Adipose tissue (tissue), 3 donors: ENCODE results near the gene SSR4. TPM values are rescaled to one million over a fixed set of nuclear protein-coding genes. Genes with fewer than 3 reads are reported as not detected.
A peak's percentile ranks its signal among the peaks of the same experiment; 100 is the strongest.
"Not testable (repeated sequence)": the region's sequence is repeated elsewhere in the genome, so short reads cannot be mapped to it uniquely, and the experiment has no call there.

Experiments used
- H3K27ac ChIP-seq: one replicate; pipeline ENCODE4 v1.5.1; 2013; ENCODE audit warnings: low read depth, low read length
- WGBS, 3 donors: extraction: QIAGEN DNeasy Blood & Tissue Kit; methylation state at CpG; one replicate each; pipeline ENCODE4 v1.1.7; 2013; 5-methylcytosine and 5-hydroxymethylcytosine counted together
- polyA plus RNA-seq, 3 donors: library from polyadenylated mRNA; stranded (reverse); fragments of 200-250 nt; gene quantifications; one replicate each; pipeline ENCODE4 v1.2.3, GENCODE V29; 2013
- donor health status: healthy with polysubstance abuse.
- donor health status: Bipolar disorder and iron deficiency.
- donor health status: healthy.

SSR4 gene
- polyA plus RNA-seq: 100 to 1,000 TPM; 283 to 679 (median 378) TPM

GRCh38 chrX:153794018-153794896, at the start of gene SSR4, which contains the start of gene IDH3G:
SSR4 (plus strand) TSS chrX:153794668; CDS start chrX:153794688, 20 bp downstream.
IDH3G (minus strand) TSS chrX:153794375; CDS start chrX:153794326, 49 bp downstream.
- peak within 1 kb of the TSS; percentile 19 for H3K27ac ChIP-seq
- WGBS, 3 donors: 1 to 23% (median 1%) methylated on average over 32 to 91 of the region's 92 CpGs

GRCh38 chrX:153745067-153745433, 49.4 kb upstream of the SSR4 start:
- WGBS, 3 donors: 26 to 62% (median 34%) methylated on average over 7 to 12 of the region's 12 CpGs

GRCh38 chrX:153746359-153746758, 48.1 kb upstream of the SSR4 start:
- no peak overlapping the region for H3K27ac ChIP-seq
- 81 to 95% (median 83%) methylated on average over 3 of the region's 3 CpGs for WGBS, 3 donors

More at GRCh38 chrX:153745067-153745433, 49.4 kb upstream of the SSR4 start:
- not testable (repeated sequence) for H3K27ac ChIP-seq

GRCh38 chrX:153746991-153747390, 47.5 kb upstream of the SSR4 start:
- H3K27ac ChIP-seq: not testable (repeated sequence)
- WGBS, 3 donors: 69 to 78% (median 71%) methylated on average over 6 of the region's 6 CpGs

- H3K27ac ChIP-seq: not testable (repeated sequence)
- 75 to 87% (median 84%) methylated on average over 3 to 7 of the region's 7 CpGs for WGBS, 3 donors
Measured at GRCh38 chrX:153749017-153749416, 45.5 kb upstream of the SSR4 start.

- H3K27ac ChIP-seq: no peak overlapping the region
- 73 to 77% (median 76%) methylated on average over 11 to 12 of the region's 12 CpGs for WGBS, 3 donors
Measured at GRCh38 chrX:153750127-153750774, 44.2 kb upstream of the SSR4 start.

- H3K27ac ChIP-seq: no peak overlapping the region
- WGBS, 3 donors: 67 to 100% (median 81%) methylated on average over 1 of the region's 1 CpG
Measured at GRCh38 chrX:153755136-153755535, 39.3 kb upstream of the SSR4 start.

- no peak overlapping the region for H3K27ac ChIP-seq
- WGBS, 3 donors: 81 to 89% (median 83%) methylated on average over 15 of the region's 15 CpGs
Measured at GRCh38 chrX:153761863-153762262, 32.6 kb upstream of the SSR4 start.

- no peak overlapping the region for H3K27ac ChIP-seq
- WGBS, 3 donors: 87 to 94% (median 91%) methylated on average over 13 to 14 of the region's 14 CpGs
Measured at GRCh38 chrX:153762626-153763173, 31.8 kb upstream of the SSR4 start.

- 62 to 84% (median 80%) methylated on average over 14 to 16 of the region's 18 CpGs for WGBS, 3 donors
- H3K27ac ChIP-seq: no peak overlapping the region
Measured at GRCh38 chrX:153763298-153763932, 31.1 kb upstream of the SSR4 start.

GRCh38 chrX:153763989-153764755, 30.3 kb upstream of the SSR4 start, which contains the start of gene PLXNB3:
PLXNB3 (plus strand) TSS chrX:153764249; CDS start chrX:153765536, 1,287 bp downstream.
- no peak within 1 kb of the TSS for H3K27ac ChIP-seq
- WGBS, 3 donors: 13 to 38% (median 27%) methylated on average over 18 to 26 of the region's 26 CpGs

GRCh38 chrX:153764786-153765137, 29.7 kb upstream of the SSR4 start:
- 63 to 81% (median 80%) methylated on average over 3 to 7 of the region's 7 CpGs for WGBS, 3 donors
- no peak overlapping the region for H3K27ac ChIP-seq

- no peak overlapping the region for H3K27ac ChIP-seq
- WGBS, 3 donors: 48 to 68% (median 62%) methylated on average over 12 to 26 of the region's 27 CpGs
Measured at GRCh38 chrX:153765138-153766079, 29.1 kb upstream of the SSR4 start.

- WGBS, 3 donors: 39 to 62% (median 61%) methylated on average over 12 to 21 of the region's 21 CpGs
- H3K27ac ChIP-seq: no peak overlapping the region
Measured at GRCh38 chrX:153766098-153766817, 28.2 kb upstream of the SSR4 start.

- 81 to 94% (median 90%) methylated on average over 35 to 56 of the region's 56 CpGs for WGBS, 3 donors
- no peak overlapping the region for H3K27ac ChIP-seq
Measured at GRCh38 chrX:153766871-153767673, 27.4 kb upstream of the SSR4 start.

GRCh38 chrX:153767674-153768055, 26.8 kb upstream of the SSR4 start:
- no peak overlapping the region for H3K27ac ChIP-seq
- WGBS, 3 donors: 94 to 95% methylated on average over 14 to 15 of the region's 20 CpGs; no CpG with 5 or more reads in 1 of the 3 donors
